IMR-90 (cell line): ENCODE data around the gene TENM3. TPM values are rescaled to one million over a fixed set of nuclear protein-coding genes. Genes with fewer than 3 reads are reported as not detected.
A peak's percentile ranks its signal among the peaks of the same experiment; 100 is the strongest.

Source experiments
- ATAC-seq: fragments of 200-7000 bp; cut with Tn5 transposase; 2 replicates; pipeline ENCODE4 v1.9.1; 2020; ENCODE audit warnings: low read depth, mild to moderate bottlenecking, moderate library complexity
- BruUV-seq: library from RNA; stranded (reverse); fragments of 400-500 nt; replicated peaks from 2 replicates; lab custom pipeline; 2021; lab: Mats Ljungman, UMichigan
- CTCF ChIA-PET: fragments of 300-600 bp; formaldehyde crosslinking; extraction: SDS; loops from one replicate; lab custom pipeline; 2021; ENCODE audit warnings: antibody characterized with exemption; lab: Yijun Ruan, JAX
- POLR2A ChIA-PET: fragments of 300-600 bp; sonication (Branson Sonifier 250); formaldehyde crosslinking; loops from one replicate; lab custom pipeline; 2022; ENCODE audit warnings: antibody characterized with exemption; ENCODE audit not compliant: unreplicated experiment; lab: Charles Lee
- DNase-seq: peaks from one replicate; pipeline ENCODE4 v3.0.0; 2013
- H2AFZ ChIP-seq: replicated peaks from 2 replicates; pipeline ENCODE3; 2013; ENCODE audit warnings: low read length, mild to moderate bottlenecking; ENCODE audit not compliant: poor library complexity
- H2AK5ac ChIP-seq: 2 replicates; pipeline ENCODE4 v1.6.1; 2013; ENCODE audit warnings: low read depth, low read length, inconsistent platforms
- H2AK9ac ChIP-seq: replicated peaks from 2 replicates; pipeline ENCODE3; 2013; ENCODE audit warnings: mild to moderate bottlenecking, low read depth, low read length, moderate library complexity; ENCODE audit not compliant: poor library complexity
- H2BK120ac ChIP-seq: 2 replicates; pipeline ENCODE4 v1.6.1; 2013; ENCODE audit warnings: low read depth, low read length, inconsistent platforms
- H2BK15ac ChIP-seq: 3 replicates; pipeline ENCODE4 v1.6.1; 2013; ENCODE audit warnings: low read depth, low read length, inconsistent platforms
- H2BK20ac ChIP-seq: 2 replicates; pipeline ENCODE4 v1.6.1; 2013; ENCODE audit warnings: low read depth, mild to moderate bottlenecking, inconsistent platforms, low read length, moderate library complexity
- H2BK5ac ChIP-seq: 2 replicates; pipeline ENCODE4 v1.6.1; 2013; ENCODE audit warnings: mild to moderate bottlenecking, low read depth, low read length, inconsistent platforms; ENCODE audit not compliant: poor library complexity, severe bottlenecking
- H3K14ac ChIP-seq: replicated peaks from 2 replicates; pipeline ENCODE4 v1.6.1; 2013; ENCODE audit warnings: low read depth, low read length, inconsistent platforms
- H3K18ac ChIP-seq: 2 replicates; pipeline ENCODE4 v1.6.1; 2013; ENCODE audit warnings: low read depth, low read length, control low read depth
- H3K23ac ChIP-seq: 2 replicates; pipeline ENCODE4 v1.6.1; 2013; ENCODE audit warnings: low read depth, low read length, inconsistent platforms
- H3K27ac ChIP-seq: 2 replicates; pipeline ENCODE4 v1.5.1; 2013; ENCODE audit warnings: mild to moderate bottlenecking, control low read depth, low read length; ENCODE audit not compliant: insufficient read depth
- H3K27me3 ChIP-seq: 2 replicates; pipeline ENCODE4 v1.6.1; 2013; ENCODE audit warnings: low read length; ENCODE audit not compliant: control insufficient read depth, insufficient read depth
- H3K36me3 ChIP-seq: 2 replicates; pipeline ENCODE4 v1.6.1; 2013; ENCODE audit warnings: low read length, mixed read lengths; ENCODE audit not compliant: control insufficient read depth, insufficient read depth
- H3K4ac ChIP-seq: 2 replicates; pipeline ENCODE4 v1.6.1; 2013; ENCODE audit warnings: low read depth, low read length, inconsistent platforms
- H3K4me1 ChIP-seq: 2 replicates; pipeline ENCODE4 v1.6.1; 2013; ENCODE audit warnings: low read length, mixed read lengths; ENCODE audit not compliant: control insufficient read depth, insufficient read depth
- H3K4me2 ChIP-seq: 2 replicates; pipeline ENCODE4 v1.6.1; 2013; ENCODE audit warnings: low read depth, mild to moderate bottlenecking, control low read depth, low read length, moderate library complexity
- H3K4me3 ChIP-seq: 2 replicates; pipeline ENCODE4 v1.5.1; 2013; ENCODE audit warnings: low read depth, mild to moderate bottlenecking, control low read depth, low read length, moderate library complexity; ENCODE audit not compliant: insufficient read depth
- H3K56ac ChIP-seq: 2 replicates; pipeline ENCODE4 v1.6.1; 2013; ENCODE audit warnings: low read length, inconsistent platforms; ENCODE audit not compliant: insufficient read depth; ENCODE audit errors: extremely low read depth
- H3K79me1 ChIP-seq, 2 experiments: 2 replicates each; pipeline ENCODE4 v1.6.1; 2013; ENCODE audit warnings: low read length in 2 of 2, inconsistent platforms in 1 of 2, low read depth in 1 of 2
- H3K9ac ChIP-seq: 2 replicates; pipeline ENCODE4 v1.6.1; 2013; ENCODE audit warnings: low read depth, low read length, control low read depth
- H3K9me1 ChIP-seq: 2 replicates; pipeline ENCODE4 v1.6.1; 2013; ENCODE audit warnings: low read length, inconsistent platforms; ENCODE audit not compliant: insufficient read depth
- H3K9me3 ChIP-seq: 2 replicates; pipeline ENCODE4 v1.6.1; 2013; ENCODE audit warnings: low read length; ENCODE audit not compliant: control insufficient read depth, insufficient read depth
- H4K20me1 ChIP-seq: 2 replicates; pipeline ENCODE4 v1.6.1; 2013; ENCODE audit warnings: low read length, inconsistent platforms; ENCODE audit not compliant: insufficient read depth
- H4K5ac ChIP-seq: 2 replicates; pipeline ENCODE4 v1.6.1; 2013; ENCODE audit warnings: mild to moderate bottlenecking, low read depth, low read length, control low read depth
- H4K8ac ChIP-seq, 2 experiments: 2 replicates each; pipeline ENCODE4 v1.6.1; 2013; ENCODE audit warnings: low read depth in 2 of 2, low read length in 2 of 2, control low read depth in 1 of 2, inconsistent platforms in 1 of 2
- H4K91ac ChIP-seq: 2 replicates; pipeline ENCODE4 v1.6.1; 2013; ENCODE audit warnings: low read depth, low read length, inconsistent platforms; ENCODE audit not compliant: insufficient read depth
- MXI1 ChIP-seq: IDR thresholded peaks from 2 replicates; pipeline ENCODE4 v1.6.1; 2012; ENCODE audit warnings: low read depth, mild to moderate bottlenecking, low read length, moderate library complexity, borderline replicate concordance
- USF2 ChIP-seq: fragments of 150-350 bp; IDR thresholded peaks from 2 replicates; pipeline ENCODE4 v1.6.1; 2017; ENCODE audit warnings: mild to moderate bottlenecking, antibody characterized with exemption, low read length, low read depth
- WGBS, 2 experiments: methylation state at CpG; one replicate each; pipeline versions ENCODE4 v1.1.5 to v1.1.7; 2013; ENCODE audit warnings: missing lambda C conversion rate in 2 of 2; ENCODE audit not compliant: insufficient read length in 1 of 2; ENCODE audit errors: extremely low coverage in 2 of 2; 5-methylcytosine and 5-hydroxymethylcytosine counted together
- dilution Hi-C: fragments of 300-500 bp; cut with HindIII; formaldehyde crosslinking; loops from one replicate; pipeline ENCODE4 v1.14.3; 2018; ENCODE audit warnings: low sequenced_read_pairs; ENCODE audit not compliant: unreplicated experiment
- in situ Hi-C: fragments of 300-500 bp; cut with MboI; formaldehyde crosslinking; loops from 3 replicates; pipeline ENCODE4 v1.14.3; 2019; ENCODE audit warnings: low sequenced_read_pairs, inconsistent platforms, mixed read lengths
- intact Hi-C: fragments of 100-400 bp; cut with micrococcal nuclease; formaldehyde crosslinking; loops from 2 replicates; pipeline ENCODE4 v1.10.0; 2022
- polyA plus RNA-seq, 3 experiments: library from polyadenylated mRNA; depleted of rRNA; stranded (reverse); fragments of >200 nt; gene quantifications; 2 replicates each; pipeline ENCODE4 v1.2.3, GENCODE V29; 2012; ENCODE audit warnings: low replicate concordance in 1 of 3
- total RNA-seq: library from RNA; depleted of rRNA; stranded (reverse); fragments of >200 nt; gene quantifications from 2 replicates; pipeline ENCODE4 v1.2.3, GENCODE V29; 2012

The TENM3 gene
- total and polyA plus RNA-seq, 2 of the 4 experiments (the other 2 are of a cell fraction), result 29.9 to 173 TPM

- Histone ChIP-seq H3K36me3 (no peaks in the 10 kb centered on the region), H3K18ac (no peak overlapping the region), H2AK9ac (no peak overlapping the region), H4K5ac (no peak overlapping the region; the same call in 1 of the 2 replicates), H4K8ac (no peak overlapping the region), H3K4me3 (no peak overlapping the region), H3K4ac (no peak overlapping the region), H4K91ac (no peak overlapping the region), H4K20me1 (no peaks in the 10 kb centered on the region), H2BK120ac (no peak overlapping the region), H3K23ac (no peak overlapping the region), H2BK20ac (no peak overlapping the region), H3K56ac (no peak overlapping the region), H2AFZ (no peak overlapping the region), H2AK5ac (no peak overlapping the region), H2BK5ac (no peak overlapping the region), H3K4me2 (peak overlapping the region; percentile 42; the same call in 1 of the 2 replicates), H3K27me3 (no peaks in the 10 kb centered on the region), H3K9me3 (no peaks in the 10 kb centered on the region), H3K14ac (no peak overlapping the region), H3K9me1 (peaks cover 4% of the 10 kb centered on the region), H3K4me1 (peaks cover 7% of the 10 kb centered on the region), H3K79me1 (peaks cover 11 to 19% of the 10 kb centered on the region in 2 experiments; a peak in 3 of 4 replicates), H3K27ac (no peak overlapping the region), H2BK15ac (no peak overlapping the region), H3K9ac (no peak overlapping the region)
- in situ Hi-C loops, result no loop called here
- DNase-seq, result no peak
- intact Hi-C loops, result no loop called here
- dilution Hi-C loops, result no loop called here
- TF ChIP-seq USF2, result no peak
- no peak for TF ChIP-seq MXI1
- BruUV-seq, result no TSS peak
- CTCF ChIA-PET, result interaction anchor here (0.5 to 1.0 kb wide), 3 partner anchors 11 to 423 kb away, joined by 3 to 7 read pairs (median 3); no protein-coding TSS in a partner anchor
- ATAC-seq, result no peak
- POLR2A ChIA-PET, result interaction anchor here (0.7 kb wide), 1 partner anchor 19 kb away, joined by 7 read pairs; no protein-coding TSS in a partner anchor
- 100% methylated on average over 1 of the region's 5 CpGs; no CpG with 5 or more reads in 1 of the 2 experiments for WGBS, 2 experiments
Observed at GRCh38 chr4:182495031-182495430, 251.8 kb downstream of the TENM3 start.
